Left lung (tissue), 10 donors: ENCODE measurements around the gene FLT1. TPM values are rescaled to one million over a fixed set of nuclear protein-coding genes. Genes with fewer than 3 reads are reported as not detected.

Experiments
- ATAC-seq: fragments of 200-7000 bp; cut with Tn5 transposase; one replicate; pipeline ENCODE4 v1.9.1; 2020; ENCODE audit warnings: moderate library complexity
- DNase-seq, 4 donors: peaks; one replicate each; pipeline ENCODE4 v3.0.0-alpha.2; 2013 to 2020
- H3K27ac ChIP-seq, 2 donors: fragments of 200-600 bp; sonication (generic) in 1 of 2; one replicate each; pipeline versions ENCODE4 v1.5.0 to v1.8.0; 2020 to 2021
- H3K27me3 ChIP-seq, 2 donors: fragments of 200-600 bp; sonication (generic) in 1 of 2; one replicate each; pipeline versions ENCODE4 v1.5.0 to v1.8.0; 2020 to 2021
- H3K36me3 ChIP-seq, 2 donors: fragments of 200-600 bp; sonication (generic) in 1 of 2; one replicate each; pipeline versions ENCODE4 v1.5.0 to v1.8.0; 2020 to 2021
- H3K4me1 ChIP-seq, 2 donors: fragments of 200-600 bp; one replicate each; pipeline ENCODE4 v1.8.0; 2021
- H3K4me3 ChIP-seq, 2 donors: fragments of 200-600 bp; sonication (generic) in 1 of 2; one replicate each; pipeline versions ENCODE4 v1.5.0 to v1.8.0; 2020 to 2021; ENCODE audit warnings: mild to moderate bottlenecking in 1 of 2
- H3K9me3 ChIP-seq, 2 donors: fragments of 200-600 bp; sonication (generic) in 1 of 2; one replicate each; pipeline versions ENCODE4 v1.5.0 to v1.8.0; 2020 to 2021
- CTCF ChIP-seq, 2 donors: fragments of 200-600 bp; sonication (generic) in 1 of 2; IDR thresholded peaks; one replicate each; pipeline versions ENCODE4 v1.5.0 to v1.8.0; 2021; ENCODE audit warnings: antibody characterized with exemption in 2 of 2
- intact Hi-C, 2 donors: fragments of 100-400 bp; cut with DNase I; formaldehyde crosslinking; loops; one replicate each; pipeline versions ENCODE4 v1.11.2 to v1.14.2; 2022
- polyA plus RNA-seq, 6 donors: library from polyadenylated mRNA; unstranded; fragments of 120-200 nt; gene quantifications; one replicate each; pipeline ENCODE4 v1.2.1, GENCODE V29; 2013; ENCODE audit not compliant: insufficient read length in 6 of 6
- total RNA-seq, 2 donors: library from RNA; stranded (reverse); fragmentation: NEBNext Ultra II Directional; extraction: Animal tissue kit (Norgen Biotek cat#: 25700); gene quantifications; one replicate each; pipeline ENCODE4 v1.2.1, GENCODE V29; 2021
- donor health status: DM: no; HTN: yes; CAD: no.
- donor health status: DM: no; HTN: no; CAD: no.

FLT1 gene
- total and polyA plus RNA-seq, 8 donors = 21.3 to 30.3 (median 25.3) TPM

- Histone ChIP-seq H3K36me3 (no peaks in the 10 kb centered on the region), H3K4me1 (peaks cover 0 to 7% of the 10 kb centered on the region in 2 donors), H3K4me3 (no peak overlapping the region), H3K27ac (no peak overlapping the region), H3K9me3 (no peaks in the 10 kb centered on the region), H3K27me3 (peaks cover 0 to 31% of the 10 kb centered on the region in 2 donors)
- intact Hi-C loops = no loop called here
- DNase-seq = no peak
- TF ChIP-seq CTCF (IDR thresholded peaks at IDR 0.05) = no peak
- no peak for ATAC-seq
These were observed 154.6 kb downstream of the FLT1 start for GRCh38 chr13:28340272-28340793.

GRCh38 chr13:28339419-28339818 lies 155.5 kb downstream of the FLT1 start:
- Histone ChIP-seq H3K4me3 (no peak overlapping the region), H3K27ac (no peak overlapping the region), H3K9me3 (no peaks in the 10 kb centered on the region), H3K36me3 (no peaks in the 10 kb centered on the region), H3K4me1 (peaks cover 0 to 7% of the 10 kb centered on the region in 2 donors), H3K27me3 (peaks cover 0 to 24% of the 10 kb centered on the region in 2 donors)
- no peak for TF ChIP-seq CTCF (IDR thresholded peaks at IDR 0.05)
- DNase-seq = no peak
- intact Hi-C loops = no loop called here
- no peak for ATAC-seq

GRCh38 chr13:28338742-28339141 lies 156.2 kb downstream of the FLT1 start:
- no peak for DNase-seq
- no peak overlapping the region for H3K4me3 ChIP-seq
- no peak overlapping the region for H3K27ac ChIP-seq
- TF ChIP-seq CTCF (IDR thresholded peaks at IDR 0.05) = no peak
- intact Hi-C loops = no loop called here
- H3K4me1 ChIP-seq = peaks cover 0 to 7% of the 10 kb centered on the region in 2 donors
- H3K36me3 ChIP-seq = no peaks in the 10 kb centered on the region
- H3K9me3 ChIP-seq = no peaks in the 10 kb centered on the region
- ATAC-seq = no peak
- peaks cover 0 to 30% of the 10 kb centered on the region in 2 donors for H3K27me3 ChIP-seq

GRCh38 chr13:28338006-28338574 lies 156.8 kb downstream of the FLT1 start:
- DNase-seq (no peak), ATAC-seq (peak; percentile 18)
- Histone ChIP-seq H3K36me3 (no peaks in the 10 kb centered on the region), H3K4me1 (peaks cover 0 to 7% of the 10 kb centered on the region in 2 donors), H3K27ac (no peak overlapping the region), H3K9me3 (no peaks in the 10 kb centered on the region), H3K4me3 (no peak overlapping the region), H3K27me3 (peaks cover 0 to 26% of the 10 kb centered on the region in 2 donors)
- intact Hi-C loops = no loop called here
- no peak for TF ChIP-seq CTCF (IDR thresholded peaks at IDR 0.05)

GRCh38 chr13:28337166-28338005 lies 157.5 kb downstream of the FLT1 start:
- Histone ChIP-seq H3K9me3 (no peaks in the 10 kb centered on the region), H3K36me3 (no peaks in the 10 kb centered on the region), H3K27me3 (peaks cover 0 to 26% of the 10 kb centered on the region in 2 donors), H3K4me3 (no peak overlapping the region), H3K4me1 (peaks cover 0 to 7% of the 10 kb centered on the region in 2 donors), H3K27ac (no peak overlapping the region)
- no peak for TF ChIP-seq CTCF (IDR thresholded peaks at IDR 0.05)
- intact Hi-C loops = no loop called here
- ATAC-seq = peak; percentile 48
- DNase-seq = peak in 1 of 4 donors; percentile 28
